ENCODE results near the gene NYNRIN.

Gene NYNRIN

DNA sequence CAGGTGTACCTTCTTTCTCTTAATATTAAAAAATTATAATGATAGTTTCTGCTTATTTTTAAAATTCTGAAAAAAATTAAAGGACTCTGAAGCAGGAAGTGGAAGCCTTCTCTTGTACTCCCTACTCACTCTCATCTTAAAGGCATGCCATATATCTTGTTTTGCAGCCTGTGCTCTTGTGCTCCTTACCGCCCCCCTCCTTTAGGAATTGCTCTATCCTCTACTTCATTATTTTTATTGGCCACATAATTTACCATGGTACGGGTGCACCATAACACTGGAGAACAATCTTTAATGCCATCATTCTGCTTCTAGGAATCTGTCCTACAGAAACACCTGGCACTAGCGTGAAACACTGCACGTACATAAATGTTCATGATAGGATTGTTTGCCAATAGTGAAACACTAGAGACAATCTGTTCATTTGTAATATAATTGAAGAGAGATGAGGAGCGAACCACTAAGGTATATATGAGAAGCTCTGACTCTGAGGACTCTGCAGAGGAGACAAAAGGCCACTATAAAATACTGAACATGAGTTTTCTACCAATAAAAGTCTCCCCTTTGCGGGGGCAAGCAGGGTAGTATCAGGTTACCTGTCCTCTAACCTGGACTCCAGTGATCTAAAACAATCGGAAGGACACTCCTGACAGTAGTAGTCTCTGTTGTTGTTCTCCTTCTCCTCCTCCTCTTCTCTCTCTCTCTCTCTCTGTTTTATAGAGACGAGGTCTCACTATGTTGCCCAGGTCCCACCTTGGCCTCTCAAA lies 6.3 kb upstream of the NYNRIN start:
- no peak for DNase-seq

DNA sequence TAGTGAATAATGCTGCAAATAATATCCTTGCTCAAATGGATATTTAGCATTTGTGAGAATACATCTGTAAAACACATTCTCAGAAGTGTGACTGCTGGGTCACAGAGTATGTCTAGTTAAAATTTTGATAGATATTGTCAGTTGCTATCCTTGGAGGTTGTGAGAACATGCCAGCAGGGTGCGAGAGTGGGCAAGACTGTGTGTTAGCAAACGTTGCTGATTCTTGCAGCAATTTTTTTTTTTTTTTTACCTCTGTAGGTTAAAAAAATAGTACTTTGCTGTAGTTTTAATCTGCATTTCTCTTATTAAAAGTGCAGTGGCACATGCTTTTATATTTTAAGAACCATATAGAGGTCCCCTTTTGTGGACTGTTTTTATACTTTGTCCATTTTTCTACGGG lies 4.5 kb upstream of the NYNRIN start:
- no peak for DNase-seq

DNA sequence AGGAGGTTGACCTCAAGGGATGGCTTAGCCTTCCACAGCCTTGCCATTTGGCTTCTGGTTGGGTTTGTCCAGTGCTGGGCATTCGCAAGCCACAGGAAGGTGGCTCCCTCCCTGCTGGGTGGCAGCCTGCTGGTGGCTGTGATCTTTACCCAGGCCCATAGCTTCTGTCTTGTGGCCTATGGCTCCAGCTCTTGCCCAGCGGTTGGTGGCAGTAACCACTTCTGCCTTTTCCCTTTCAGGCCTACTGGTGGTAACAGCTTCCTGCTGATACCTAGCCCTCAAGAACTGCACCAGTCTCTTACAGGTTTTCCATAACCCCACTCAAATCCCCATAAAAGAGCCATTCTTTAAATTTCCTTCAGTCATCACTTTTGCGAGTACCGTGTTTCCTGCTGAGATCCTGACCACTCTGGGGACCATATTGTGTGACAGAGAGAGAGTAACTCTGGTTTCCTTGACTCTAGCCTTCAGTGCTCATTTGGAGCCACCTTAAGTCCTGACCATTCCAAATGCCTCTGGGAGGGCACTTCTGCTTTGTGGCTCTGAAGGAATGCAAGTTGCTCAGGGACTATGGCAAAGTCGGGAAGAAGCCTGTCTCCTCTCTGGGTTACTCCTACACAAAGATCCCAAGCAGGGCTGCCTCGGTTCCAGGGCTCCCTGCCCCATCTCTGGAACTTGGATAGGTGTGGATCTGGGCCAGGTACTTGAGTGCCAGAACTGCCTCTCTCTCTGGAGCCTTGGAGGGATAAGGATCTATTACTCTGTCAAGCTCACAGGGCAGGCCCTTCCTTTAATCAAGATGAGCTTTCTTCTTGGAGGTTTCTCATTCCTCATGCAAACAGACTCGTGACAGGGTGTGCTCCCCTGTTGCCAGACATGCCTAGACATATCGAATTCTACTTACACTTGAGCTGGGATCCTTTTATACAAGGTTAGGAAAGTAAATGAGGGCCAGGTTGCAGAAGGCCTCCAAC lies 2.9 kb upstream of the NYNRIN start:
- DNase-seq, result no peak

DNA sequence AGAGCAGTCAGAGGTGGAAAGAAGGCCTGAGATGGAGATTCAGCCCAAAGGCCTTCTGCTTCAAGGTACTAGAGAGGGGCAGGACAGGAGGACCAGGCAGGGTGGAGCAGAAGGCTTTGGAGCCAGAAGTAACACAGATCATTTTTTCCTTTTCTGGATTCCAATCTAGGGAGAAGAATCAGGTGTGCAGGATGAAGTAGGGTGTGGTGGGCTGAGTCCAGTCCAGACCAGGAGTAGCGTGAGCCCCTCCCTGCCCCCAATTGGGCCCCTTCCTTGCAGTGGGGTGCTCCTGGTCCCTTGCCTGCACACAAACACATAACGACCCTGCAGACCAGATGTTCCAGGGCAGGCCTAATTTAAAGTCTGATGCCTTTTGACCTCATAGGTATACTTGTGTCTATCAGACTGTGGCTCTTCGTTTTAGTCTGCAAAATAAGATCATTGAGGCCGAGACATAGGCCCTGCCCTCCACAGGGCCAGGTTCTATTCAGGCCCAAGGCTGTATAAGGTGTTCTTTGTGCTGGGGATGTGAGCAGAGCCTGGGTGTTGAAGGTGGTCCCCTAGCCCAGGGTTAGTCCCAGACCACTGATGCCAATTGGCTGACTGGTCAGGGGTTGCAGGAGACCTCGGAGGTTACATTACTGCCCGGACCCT lies 1.0 kb upstream of the NYNRIN start:
- no peak for DNase-seq

DNA sequence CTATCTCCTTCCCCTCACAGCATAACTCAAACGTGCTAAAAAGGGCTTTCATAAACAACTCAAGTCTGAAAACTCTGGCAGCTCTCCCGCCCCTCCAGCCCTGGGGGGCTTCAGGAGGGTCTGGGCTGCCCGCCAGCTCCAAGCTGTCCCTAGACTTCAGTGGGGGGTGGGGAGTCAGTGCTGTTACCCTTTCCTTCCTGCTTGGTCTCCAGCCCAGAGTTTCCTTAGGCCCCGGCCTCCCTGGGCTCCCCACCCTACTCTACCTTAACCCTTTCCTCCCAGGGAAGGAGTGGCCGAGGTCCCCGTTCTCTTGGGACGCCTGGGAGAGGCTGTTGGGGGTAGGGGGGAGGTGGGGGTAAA lies 530 bp upstream of the NYNRIN start:
- DNase-seq, result no peak

DNA sequence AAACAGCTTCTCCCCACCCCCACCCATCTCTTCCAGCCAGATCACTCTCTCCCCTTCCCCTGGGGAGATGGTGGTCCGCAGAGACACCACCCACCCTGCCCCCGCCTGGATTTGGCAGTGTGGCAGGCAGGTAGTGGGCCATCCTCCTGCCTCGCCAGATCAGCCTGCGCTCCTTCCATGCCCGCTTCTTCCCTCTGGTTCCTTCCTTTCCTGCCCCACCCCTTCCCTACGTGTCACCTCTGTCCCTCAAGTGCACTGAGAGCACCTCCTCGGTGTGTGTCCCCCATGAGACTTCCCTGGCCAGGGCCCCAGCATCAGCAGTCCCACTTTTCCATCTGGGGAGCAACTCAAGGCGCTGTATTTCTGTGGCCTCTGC lies 632 bp downstream of the NYNRIN start:
- peak in 1 of 6 experiments; percentile 13 for DNase-seq

DNA sequence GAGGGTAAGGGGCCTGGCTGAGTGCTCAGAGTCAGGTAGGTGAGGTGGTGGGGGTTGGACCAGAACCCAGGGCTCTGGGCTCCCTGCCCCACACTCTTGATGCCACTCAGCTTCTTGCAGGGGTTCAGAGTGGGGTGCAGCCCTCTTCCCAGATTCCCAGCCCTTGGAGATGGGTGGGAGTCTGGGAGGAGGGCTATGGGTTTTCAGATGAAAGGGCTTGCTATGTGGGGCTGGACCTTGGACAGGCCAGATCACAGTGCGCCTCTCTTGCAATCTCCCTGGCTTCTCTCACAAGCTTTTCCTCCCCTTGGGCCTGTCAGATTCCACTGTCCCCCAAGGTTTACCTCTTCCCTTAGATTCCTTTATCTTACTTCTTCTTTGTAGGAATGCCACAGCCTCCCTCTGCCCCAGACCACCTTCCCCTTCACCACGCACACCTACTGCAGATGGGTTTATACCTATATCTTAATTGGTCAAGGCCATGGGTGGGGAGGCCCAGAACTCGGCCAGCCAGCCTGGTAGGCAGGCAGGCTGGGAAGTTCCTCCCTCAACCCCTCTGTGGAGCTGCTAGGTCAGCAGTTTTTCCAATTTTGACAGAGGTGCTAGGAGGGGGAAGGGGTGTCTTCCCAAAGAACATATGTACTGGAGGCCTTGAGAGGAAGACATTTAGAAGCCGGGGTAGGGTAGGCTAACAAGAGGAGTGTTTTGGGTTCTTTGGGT lies 1.4 kb downstream of the NYNRIN start:
- no peak for DNase-seq

DNA sequence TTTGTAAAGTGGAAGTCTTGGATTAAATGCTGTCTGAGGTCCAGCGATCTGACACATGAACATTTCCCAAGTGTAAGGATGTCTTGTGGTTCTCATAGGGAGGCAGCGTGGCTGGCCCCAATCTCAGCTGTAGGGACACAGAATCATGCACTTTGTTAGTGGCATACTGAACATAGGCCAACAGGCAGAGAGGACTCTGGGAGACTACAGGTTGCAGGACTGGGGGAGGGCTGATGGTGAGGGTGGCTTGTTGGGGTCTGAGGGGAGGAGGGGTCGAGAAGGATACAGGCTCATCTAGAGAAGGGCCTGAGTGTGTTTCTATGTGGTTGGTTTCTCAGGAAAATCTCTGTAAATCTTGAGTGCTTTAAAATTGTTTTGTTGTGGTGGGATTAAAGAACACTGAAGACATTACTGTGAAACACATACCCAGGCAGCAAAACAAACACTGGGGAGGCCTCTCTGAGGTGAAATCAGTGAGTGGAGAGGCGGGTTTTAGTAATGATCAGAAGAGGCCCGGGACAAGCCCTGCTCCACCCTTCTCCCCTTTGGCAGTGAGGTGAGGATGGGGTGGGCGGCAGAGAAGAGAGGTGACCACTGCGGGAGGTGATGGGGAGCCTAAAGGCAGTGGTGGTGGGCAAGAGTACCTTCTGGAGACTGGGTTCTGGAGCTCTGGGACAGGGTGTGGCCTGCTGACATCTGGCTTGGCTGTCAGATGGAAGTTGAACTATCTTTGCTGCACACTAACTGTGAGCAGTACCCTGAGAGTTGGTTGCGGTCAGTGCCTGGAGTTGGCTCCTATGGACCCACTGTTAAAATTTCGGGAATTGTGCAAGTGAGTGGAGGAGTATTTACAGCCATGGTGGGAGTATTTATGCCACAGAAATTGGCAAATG lies 3.3 kb downstream of the NYNRIN start:
- no peak for DNase-seq

DNA sequence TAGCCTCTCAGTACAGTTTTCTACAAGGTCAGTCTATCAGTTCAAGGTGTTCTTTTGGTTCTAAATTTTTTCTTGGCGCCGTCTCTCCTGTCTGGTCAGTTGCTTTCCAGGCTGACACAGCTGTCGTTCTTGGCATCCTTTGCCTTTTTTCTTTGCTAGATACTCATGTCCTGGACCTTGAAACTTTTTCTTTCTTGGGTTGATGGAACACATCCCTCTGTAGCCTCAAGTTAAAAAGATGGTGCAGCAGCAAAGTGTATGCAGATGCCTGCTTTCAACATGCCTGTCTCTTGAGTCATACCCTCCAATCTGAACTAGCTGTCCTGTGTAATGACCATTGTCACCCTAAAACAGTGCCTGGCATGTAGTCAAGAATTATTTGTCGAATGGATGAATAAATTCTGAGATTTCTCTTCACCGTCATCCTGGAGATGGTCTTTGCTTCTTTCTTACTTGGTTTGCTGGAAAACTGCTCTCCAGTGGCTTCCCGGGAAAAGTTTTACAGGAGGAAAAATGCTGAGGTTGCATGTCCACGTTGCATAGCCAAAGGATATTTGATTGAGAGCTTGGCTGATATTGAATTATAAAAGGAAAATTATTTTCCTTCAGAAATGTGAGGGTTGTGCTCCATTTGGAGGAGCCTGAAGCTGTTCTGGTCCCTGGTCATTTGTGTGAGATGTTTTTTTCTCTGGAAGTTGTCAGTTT lies 4.6 kb downstream of the NYNRIN start:
- no peak for DNase-seq

DNA sequence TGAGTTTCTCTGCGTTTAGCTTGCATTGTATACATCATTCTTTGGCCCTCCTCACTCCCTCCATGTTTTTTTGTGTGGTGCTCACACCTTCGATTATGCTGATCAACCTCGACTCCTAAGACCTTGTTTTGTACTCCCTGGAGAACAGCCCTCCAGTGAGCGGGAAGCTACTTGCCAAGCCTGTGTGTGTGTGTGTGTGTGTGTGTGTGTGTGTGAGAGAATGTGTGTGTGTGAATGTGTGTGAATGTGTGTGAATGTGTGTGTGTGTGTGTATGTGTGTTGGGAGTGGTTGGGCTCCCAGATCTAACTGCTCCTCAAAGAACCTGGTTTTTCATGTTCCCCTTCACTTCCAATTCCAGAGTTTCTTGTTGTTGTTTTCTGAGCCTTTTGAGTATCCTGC lies 6.0 kb downstream of the NYNRIN start:
- no peak for DNase-seq

DNA sequence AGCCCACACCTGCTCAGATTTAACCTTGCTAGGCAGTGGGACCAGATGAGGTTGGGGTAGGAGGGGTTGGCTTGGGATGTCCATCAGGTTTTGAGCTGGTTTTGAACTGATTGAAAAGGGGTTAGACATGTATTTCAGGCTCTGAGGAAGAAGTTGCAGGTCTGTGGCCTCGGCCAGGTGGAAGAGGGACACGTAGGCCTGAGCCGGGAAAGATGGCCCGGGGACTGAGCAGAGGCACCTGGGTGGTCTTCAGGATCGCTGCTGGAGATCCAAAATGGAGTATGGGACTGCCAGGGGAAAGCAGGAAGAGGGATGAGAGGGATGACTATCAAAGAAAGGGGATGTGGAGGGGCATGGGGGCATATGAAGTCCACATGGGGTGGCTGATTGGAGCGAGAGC lies 7.6 kb downstream of the NYNRIN start:
- DNase-seq, result no peak

DNA sequence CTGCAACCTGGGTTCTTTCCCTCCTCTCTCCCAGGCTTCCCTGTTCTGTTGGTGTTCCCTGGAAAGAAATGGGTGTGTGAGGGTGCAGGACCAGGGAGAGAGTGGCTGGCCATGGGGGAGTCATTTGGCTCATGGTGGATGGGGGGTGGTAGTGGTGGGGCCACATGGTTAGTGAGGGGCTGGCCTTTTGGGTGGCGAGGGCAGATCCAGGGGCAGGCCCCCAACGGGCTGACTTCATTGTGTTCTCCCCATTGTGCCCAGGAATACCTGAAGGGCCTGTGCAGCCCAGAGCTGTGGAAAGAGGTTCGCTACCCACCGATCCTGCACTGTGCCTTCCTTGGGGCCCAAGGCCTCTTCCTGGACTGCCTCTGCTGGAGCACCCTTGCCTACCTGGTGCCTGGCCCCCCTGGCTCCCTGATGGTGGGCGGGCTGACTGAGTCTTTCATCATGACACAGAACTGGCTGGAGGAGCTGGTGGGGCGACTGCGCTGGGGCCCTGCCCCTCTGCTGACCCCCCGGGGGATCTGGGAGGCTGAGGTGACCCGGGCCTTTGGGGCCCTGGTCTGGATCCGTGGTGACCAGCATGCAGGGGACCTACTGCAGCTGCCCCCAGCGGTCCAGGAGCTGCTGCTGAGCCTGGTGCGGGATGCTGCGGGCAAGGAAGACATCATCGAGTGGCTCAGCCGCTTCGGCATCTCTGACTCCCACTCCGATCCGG lies 9.0 kb downstream of the NYNRIN start:
- no peak for DNase-seq

DNA sequence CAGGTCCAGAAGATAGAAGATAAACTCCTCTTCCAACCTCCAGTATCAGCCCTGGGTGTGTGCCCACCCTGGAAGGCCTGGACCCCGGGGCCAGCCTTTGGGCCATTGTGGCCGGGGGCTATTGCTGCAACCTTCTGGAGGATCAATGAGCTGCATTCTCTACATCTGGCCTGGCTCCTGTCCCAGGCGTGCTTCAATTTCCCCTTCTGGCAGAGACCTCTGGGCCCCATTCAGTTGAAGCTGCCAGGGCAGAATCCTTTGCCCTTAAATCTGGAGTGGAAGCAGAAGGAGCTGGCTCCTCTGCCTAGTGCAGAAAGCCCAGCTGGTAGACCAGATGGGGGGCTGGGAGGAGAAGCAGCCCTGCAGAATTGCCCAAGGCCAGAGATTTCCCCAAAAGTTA lies 10.0 kb downstream of the NYNRIN start:
- DNase-seq, result no peak

DNA sequence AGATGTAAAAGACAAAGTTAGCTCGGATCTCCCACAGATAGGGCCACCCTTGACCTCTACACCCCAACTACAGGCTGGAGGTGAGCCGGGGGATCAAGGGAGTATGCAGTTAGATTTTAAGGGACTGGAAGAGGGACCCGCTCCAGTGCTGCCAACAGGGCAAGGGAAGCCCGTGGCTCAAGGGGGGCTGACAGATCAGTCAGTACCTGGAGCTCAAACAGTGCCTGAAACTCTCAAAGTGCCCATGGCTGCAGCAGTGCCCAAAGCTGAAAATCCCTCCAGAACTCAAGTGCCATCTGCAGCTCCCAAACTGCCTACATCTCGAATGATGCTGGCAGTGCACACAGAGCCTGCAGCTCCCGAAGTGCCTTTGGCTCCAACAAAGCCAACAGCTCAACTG lies 10.4 kb downstream of the NYNRIN start:
- no peak for DNase-seq

DNA sequence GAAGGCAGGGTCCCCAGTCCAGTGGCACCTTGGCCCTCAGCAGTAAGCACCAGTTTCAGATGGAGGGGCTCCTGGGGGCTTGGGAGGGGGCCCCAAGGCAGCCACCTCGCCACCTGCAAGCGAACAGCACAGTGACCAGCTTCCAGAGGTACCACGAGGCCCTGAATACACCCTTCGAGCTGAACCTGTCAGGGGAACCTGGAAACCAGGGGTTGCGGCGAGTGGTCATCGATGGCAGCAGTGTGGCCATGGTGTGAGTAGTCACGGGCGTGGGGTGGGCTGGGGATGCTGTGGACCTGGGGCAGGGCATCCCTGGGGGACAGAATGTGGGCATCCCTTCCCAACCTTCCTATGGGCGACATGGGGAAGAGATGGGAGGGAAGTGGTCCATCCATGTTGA lies 11.2 kb downstream of the NYNRIN start:
- DNase-seq, result no peak

DNA sequence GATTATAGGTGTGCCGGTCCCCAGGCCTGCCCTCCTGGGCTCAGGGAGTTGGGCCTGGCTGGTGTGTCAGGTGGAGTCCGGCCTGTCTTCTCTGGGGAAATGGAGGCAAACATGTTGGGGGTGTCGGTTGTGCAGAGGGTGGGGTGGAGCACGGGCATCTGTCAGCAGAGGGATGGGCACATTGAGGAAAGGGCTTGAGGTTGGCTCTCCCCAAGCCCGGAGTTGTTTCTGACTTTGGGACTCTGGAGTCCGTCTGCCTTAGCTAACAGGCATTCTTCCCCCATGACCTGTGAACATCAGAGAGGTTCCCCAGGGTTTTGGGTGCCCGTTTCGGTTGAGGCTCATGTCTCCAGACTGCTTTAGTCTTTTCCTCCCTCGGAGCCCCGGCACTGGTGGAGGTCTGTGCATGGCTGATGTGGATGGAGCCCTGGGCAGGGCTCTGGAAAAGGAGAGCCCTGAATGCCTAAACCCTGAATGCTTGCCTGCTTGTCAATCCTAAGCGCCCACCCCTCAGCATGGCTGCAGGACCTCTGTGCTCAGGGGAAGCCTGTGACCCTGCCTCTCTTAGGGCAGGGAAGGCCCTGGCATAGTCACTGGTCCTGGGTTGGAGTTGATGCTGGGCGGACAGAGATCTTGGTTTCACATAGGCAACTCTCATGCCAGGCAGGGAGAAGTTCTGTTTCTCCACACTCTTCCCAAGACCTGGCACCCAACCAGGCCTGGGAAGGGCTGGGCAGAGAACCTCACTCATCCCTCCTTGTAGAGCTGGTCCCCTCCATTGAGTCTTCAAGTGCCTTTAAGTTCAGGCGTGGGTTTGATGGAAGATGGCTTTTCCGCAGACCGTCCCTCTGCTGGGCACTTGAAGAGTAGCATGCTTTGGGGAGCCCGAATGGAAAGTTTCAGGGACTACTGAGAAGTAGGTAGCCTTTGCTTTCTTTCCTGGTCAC lies 12.9 kb downstream of the NYNRIN start:
- DNase-seq, result peak in 4 of 6 experiments; percentile 1 to 16 (median 9)

DNA sequence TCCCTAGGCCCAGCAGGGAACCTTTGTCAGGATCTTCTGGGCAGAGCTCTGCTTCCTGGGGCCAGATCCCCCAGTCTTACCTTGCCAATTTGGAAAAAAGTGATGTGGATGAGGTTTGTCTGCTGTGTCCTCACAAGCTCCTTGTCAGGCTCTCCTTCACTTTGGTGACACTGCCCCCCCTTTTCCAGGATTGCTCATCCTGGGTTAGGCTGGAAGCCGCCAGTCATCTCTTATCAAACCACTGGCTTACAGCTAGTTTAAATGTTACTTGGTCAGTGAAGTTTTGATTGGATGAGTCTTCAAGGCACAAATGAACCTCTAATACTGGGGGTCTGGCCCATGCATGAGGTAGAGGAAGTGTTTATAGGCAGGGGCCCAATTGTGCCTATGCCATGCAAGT lies 15.3 kb downstream of the NYNRIN start:
- no peak for DNase-seq

DNA sequence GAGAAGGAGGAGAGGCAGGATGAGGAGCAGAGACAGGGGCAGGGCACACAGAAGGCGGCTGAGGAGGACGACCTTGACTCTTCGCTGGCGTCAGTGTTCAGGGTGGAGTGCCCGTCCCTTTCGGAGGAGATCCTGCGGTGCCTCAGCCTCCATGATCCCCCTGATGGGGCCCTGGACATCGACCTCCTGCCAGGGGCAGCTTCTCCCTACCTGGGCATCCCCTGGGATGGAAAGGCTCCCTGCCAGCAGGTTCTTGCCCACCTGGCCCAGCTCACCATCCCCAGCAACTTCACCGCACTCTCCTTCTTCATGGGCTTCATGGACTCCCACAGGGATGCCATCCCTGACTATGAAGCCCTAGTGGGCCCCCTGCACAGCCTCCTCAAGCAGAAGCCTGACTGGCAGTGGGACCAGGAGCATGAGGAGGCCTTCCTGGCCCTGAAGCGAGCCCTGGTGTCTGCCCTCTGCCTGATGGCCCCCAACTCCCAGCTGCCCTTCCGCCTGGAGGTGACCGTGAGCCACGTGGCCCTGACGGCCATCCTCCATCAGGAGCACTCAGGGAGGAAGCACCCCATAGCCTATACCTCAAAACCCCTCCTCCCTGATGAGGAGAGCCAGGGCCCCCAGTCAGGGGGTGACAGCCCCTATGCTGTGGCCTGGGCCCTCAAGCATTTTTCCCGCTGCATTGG lies 16.1 kb downstream of the NYNRIN start:
- DNase-seq, result no peak
